Renal cortical epithelial cell (primary cell): ENCODE measurements around the gene ETFA. TPM values are rescaled to one million over a fixed set of nuclear protein-coding genes. Genes with fewer than 3 reads are reported as not detected.

Source experiments
- DNase-seq: peaks from one replicate; pipeline ENCODE4 v3.0.0-alpha.2; 2011; ENCODE audit warnings: low read depth
- total RNA-seq: library from RNA; depleted of rRNA; stranded (reverse); fragments of >200 nt; gene quantifications from 2 replicates; pipeline ENCODE4 v1.2.3, GENCODE V29; 2014

The ETFA gene
- total RNA-seq, 1 donor from 2014 or later = 166 TPM

GRCh38 chr15:76175442-76175841, 135.8 kb downstream of the ETFA start:
- DNase-seq = no peak

GRCh38 chr15:76174654-76175053, 136.6 kb downstream of the ETFA start:
- DNase-seq = no peak

GRCh38 chr15:76173317-76173834, 137.9 kb downstream of the ETFA start:
- no peak for DNase-seq

GRCh38 chr15:76172782-76173181, 138.5 kb downstream of the ETFA start:
- DNase-seq = no peak

GRCh38 chr15:76169911-76170800, 141.1 kb downstream of the ETFA start:
- DNase-seq = no peak

GRCh38 chr15:76169018-76169417, 142.3 kb downstream of the ETFA start:
- no peak for DNase-seq

GRCh38 chr15:76168237-76168984, 142.9 kb downstream of the ETFA start:
- no peak for DNase-seq

GRCh38 chr15:76165951-76166350, 145.3 kb downstream of the ETFA start:
- no peak for DNase-seq

Other genes starting within 250 kb of the ETFA start
- 0.05 and 0.87 TPM in 2 replicates for gene ISL2, start 25.3 kb upstream of the ETFA start, total RNA-seq